Heart left ventricle (tissue), 16 donors: Measurements from ENCODE around the gene WBP2. TPM values are rescaled to one million over a fixed set of nuclear protein-coding genes. Genes with fewer than 3 reads are reported as not detected.
A peak's percentile ranks its signal among the peaks of the same experiment; 100 is the strongest.
"Not testable (repeated sequence)": the region's sequence is repeated elsewhere in the genome, so short reads cannot be mapped to it uniquely, and the experiment has no call there.

Experiments
- ATAC-seq, 4 donors: fragments of 200-7000 bp; cut with Tn5 transposase; one replicate each; pipeline ENCODE4 v1.9.1; 2020 to 2022; ENCODE audit warnings: moderate library complexity in 4 of 4, mild to moderate bottlenecking in 3 of 4, moderate number of reproducible peaks in 1 of 4
- DNase-seq, 5 donors: peaks; one replicate each; pipeline ENCODE4 v3.0.0-alpha.2; 2020
- H3K27ac ChIP-seq, 12 donors: fragments of 200-600 bp; sonication (generic) in 4 of 12; one replicate each; pipeline versions ENCODE4 v1.5.0 to v1.8.0; 2016 to 2022; ENCODE audit warnings: mild to moderate bottlenecking in 2 of 12
- H3K27me3 ChIP-seq, 9 donors: fragments of 200-600 bp; sonication (generic) in 2 of 9; one replicate each; pipeline versions ENCODE4 v1.5.1 to v1.8.0; 2016 to 2022; ENCODE audit warnings: mild to moderate bottlenecking in 3 of 9
- H3K36me3 ChIP-seq, 9 donors: fragments of 200-600 bp; sonication (generic) in 2 of 9; one replicate each; pipeline versions ENCODE4 v1.5.0 to v1.8.0; 2018 to 2022; ENCODE audit warnings: mild to moderate bottlenecking in 2 of 9
- H3K4me1 ChIP-seq, 12 donors: fragments of 200-600 bp; sonication (generic) in 4 of 12; one replicate each; pipeline versions ENCODE4 v1.5.0 to v1.8.0; 2016 to 2022; ENCODE audit warnings: mild to moderate bottlenecking in 3 of 12
- H3K4me3 ChIP-seq, 12 donors: fragments of 200-600 bp; sonication (generic) in 4 of 12; one replicate each; pipeline versions ENCODE4 v1.5.0 to v1.8.0; 2017 to 2022; ENCODE audit warnings: mild to moderate bottlenecking in 9 of 12, moderate library complexity in 4 of 12
- H3K9me3 ChIP-seq, 12 donors: fragments of 200-600 bp; sonication (generic) in 4 of 12; one replicate each; pipeline versions ENCODE4 v1.5.0 to v1.8.0; 2016 to 2022; ENCODE audit warnings: mild to moderate bottlenecking in 1 of 12
- POLR2A ChIP-seq, 2 donors: fragments of 450-650 bp; IDR thresholded peaks; one replicate each; pipeline ENCODE4 v1.6.1; 2017; ENCODE audit warnings: antibody characterized with exemption in 2 of 2, mild to moderate bottlenecking in 2 of 2, moderate library complexity in 2 of 2
- WGBS, 4 donors: extraction: QIAGEN DNeasy Blood & Tissue Kit in 2 of 4; methylation state at CpG; one replicate each; pipeline versions ENCODE4 v1.1.5 to v1.1.7; 2013 to 2018; 5-methylcytosine and 5-hydroxymethylcytosine counted together
- intact Hi-C, 10 donors: fragments of 100-400 bp; cut with DNase I; formaldehyde crosslinking; loops; one replicate each; pipeline versions ENCODE4 v1.11.1 to v1.14.2; 2022
- polyA plus RNA-seq, 2 donors: library from polyadenylated mRNA; stranded (reverse); fragments of 200-250 nt; gene quantifications; one replicate each; pipeline ENCODE4 v1.2.3, GENCODE V29; 2013
- total RNA-seq, 9 donors: library from RNA; depleted of rRNA in 2 of 9; stranded (reverse); fragments of >200 nt in 2 of 9; fragmentation: NEBNext Ultra II Directional in 3 of 9; extraction: Animal tissue kit (Norgen Biotek cat#: 25700) in 3 of 9; gene quantifications; one replicate each; pipeline versions ENCODE4 v1.1.0 to v1.2.4, GENCODE V29; 2016 to 2023
- TF ChIP-seq, protein P1 (sequence below), 12 donors: fragments of 200-600 bp; sonication (generic) in 4 of 12; IDR thresholded peaks; one replicate each; pipeline versions ENCODE4 v1.5.0 to v1.8.0; 2018 to 2022; ENCODE audit warnings: antibody characterized with exemption in 12 of 12, mild to moderate bottlenecking in 5 of 12
- donor health status: ischemic (EF 13 %, LVEDD 7.1; RV severe dilation, severe dysfunction).
- donor health status: healthy with polysubstance abuse.
- donor health status: DM: no; HTN: yes; CAD: no.
- donor health status: DM: no; HTN: no; CAD: no.
- donor health status: ischemic (EF 25% LVEDD 6.9; RV normal size, moderate dysfunction).
- donor health status: ischemic (EF 25% LVEDD 5.7; RV mildly dilated, moderate dysfunction).
- donor health status: healthy.
- donor health status: DM: yes; HTN: yes; CAD: no.
- donor health status: ischemic (EF 35%, LVEDD 5.7; RV mildly dilated, moderate dysfunction).
- donor health status: nonischemic (EF 11% LVEDD 7.7; RV severe dilation, severe dysfunction).
- donor health status: DM: yes; HTN: yes; CAD: no.
- donor health status: PGD.
- donor health status: ischemic (EF 29% LVEDD 5.4; RV normal size, mild dysfunction).
- donor health status: nonischemic (EF 23%, LVEDD 6.1; RV moderate dilation, normal function).

The WBP2 gene
- total and polyA plus RNA-seq, 11 donors = 128 to 311 (median 158) TPM

DNA sequence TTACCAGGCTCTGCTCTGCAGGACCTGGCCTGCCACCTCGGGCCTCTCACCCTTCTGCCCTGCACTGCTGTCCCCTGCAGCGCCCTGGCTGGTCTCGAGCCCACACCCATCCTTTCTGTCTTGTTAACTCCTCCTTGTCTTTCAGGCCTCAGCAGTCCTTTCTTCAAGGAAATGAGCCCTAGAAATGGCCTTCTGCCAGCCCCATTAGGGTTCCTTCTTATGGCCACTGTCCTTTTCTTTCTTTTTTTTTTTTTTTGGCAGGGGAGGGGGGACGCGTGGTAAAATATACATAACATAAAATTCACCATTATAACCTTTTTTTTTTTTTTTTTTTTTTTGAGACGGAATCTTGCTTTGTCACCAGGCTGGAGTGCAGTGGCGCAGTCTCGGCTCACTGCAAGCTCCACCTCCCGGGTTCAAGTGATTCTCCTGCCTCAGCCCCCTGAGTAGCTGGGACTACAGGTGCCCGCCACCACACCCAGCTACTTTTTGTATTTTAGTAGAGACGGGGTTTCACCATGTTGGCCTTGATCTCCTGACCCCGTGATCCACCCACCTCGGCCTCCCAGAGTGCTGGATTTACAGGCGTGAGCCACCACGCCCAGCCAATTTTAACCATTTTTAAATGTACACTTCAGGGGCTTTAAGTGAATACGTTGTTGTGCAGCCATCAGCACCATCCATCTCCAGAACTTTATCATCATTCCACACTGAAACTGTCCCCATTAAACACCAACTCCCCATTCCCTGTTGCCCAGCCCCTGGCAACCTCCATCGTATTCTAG, 10.5 kb upstream of the WBP2 start:
- peaks cover 0 to 42% (median 29%) of the 10 kb centered on the region in 12 donors for H3K4me1 ChIP-seq
- ATAC-seq, H3K27me3 ChIP-seq, DNase-seq, intact Hi-C loops, H3K36me3 ChIP-seq, H3K9me3 ChIP-seq, H3K4me3 ChIP-seq: not testable (repeated sequence)
- peak overlapping the region in 9 of 12 donors; percentile 37 to 76 (median 69) for H3K27ac ChIP-seq
- 80 to 84% (median 82%) methylated on average over 17 of the region's 17 CpGs for WGBS, 4 donors

GRCh38 chr17:75864887-75865286, 9.8 kb upstream of the WBP2 start:
- H3K4me1 ChIP-seq = peaks cover 0 to 38% (median 26%) of the 10 kb centered on the region in 12 donors
- ATAC-seq, H3K27me3 ChIP-seq, H3K9me3 ChIP-seq, intact Hi-C loops, H3K36me3 ChIP-seq, DNase-seq: not testable (repeated sequence)
- peak overlapping the region in 11 of 12 donors; percentile 35 to 76 (median 60) for H3K27ac ChIP-seq
- H3K4me3 ChIP-seq = peak overlapping the region in 1 of 12 donors; percentile 1
- 78 to 89% (median 85%) methylated on average over 4 of the region's 4 CpGs for WGBS, 4 donors

DNA sequence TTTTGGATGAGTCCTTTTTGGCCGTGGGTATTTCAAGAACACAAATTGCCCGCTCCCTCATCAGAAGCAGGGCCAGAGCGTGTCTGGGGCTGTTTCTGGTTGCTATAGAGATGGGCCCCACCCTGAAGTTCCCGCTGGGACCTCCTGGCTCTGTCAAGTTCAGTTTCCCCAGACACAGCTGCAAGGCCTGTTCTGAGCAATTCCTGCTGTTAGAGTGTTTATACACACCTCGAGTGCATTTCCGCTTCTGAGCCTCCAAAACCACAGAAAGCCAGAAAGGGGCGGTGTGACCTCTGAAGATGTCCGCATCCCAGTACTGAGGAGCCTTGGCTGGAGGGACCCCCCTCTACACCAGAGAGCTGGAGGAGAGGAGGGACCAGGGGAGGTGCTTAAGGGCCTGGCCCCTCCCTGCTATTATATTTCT, 9.3 kb upstream of the WBP2 start:
- no peaks in the 10 kb centered on the region for H3K27me3 ChIP-seq
- ATAC-seq (peak; percentile 74 to 97 (median 90)), DNase-seq (peak; percentile 70 to 88 (median 82))
- TF ChIP-seq, protein P1, sequence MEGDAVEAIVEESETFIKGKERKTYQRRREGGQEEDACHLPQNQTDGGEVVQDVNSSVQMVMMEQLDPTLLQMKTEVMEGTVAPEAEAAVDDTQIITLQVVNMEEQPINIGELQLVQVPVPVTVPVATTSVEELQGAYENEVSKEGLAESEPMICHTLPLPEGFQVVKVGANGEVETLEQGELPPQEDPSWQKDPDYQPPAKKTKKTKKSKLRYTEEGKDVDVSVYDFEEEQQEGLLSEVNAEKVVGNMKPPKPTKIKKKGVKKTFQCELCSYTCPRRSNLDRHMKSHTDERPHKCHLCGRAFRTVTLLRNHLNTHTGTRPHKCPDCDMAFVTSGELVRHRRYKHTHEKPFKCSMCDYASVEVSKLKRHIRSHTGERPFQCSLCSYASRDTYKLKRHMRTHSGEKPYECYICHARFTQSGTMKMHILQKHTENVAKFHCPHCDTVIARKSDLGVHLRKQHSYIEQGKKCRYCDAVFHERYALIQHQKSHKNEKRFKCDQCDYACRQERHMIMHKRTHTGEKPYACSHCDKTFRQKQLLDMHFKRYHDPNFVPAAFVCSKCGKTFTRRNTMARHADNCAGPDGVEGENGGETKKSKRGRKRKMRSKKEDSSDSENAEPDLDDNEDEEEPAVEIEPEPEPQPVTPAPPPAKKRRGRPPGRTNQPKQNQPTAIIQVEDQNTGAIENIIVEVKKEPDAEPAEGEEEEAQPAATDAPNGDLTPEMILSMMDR (IDR thresholded peaks at IDR 0.05) = peak in 3 of 12 donors; percentile 6 to 23 (median 11)
- TF ChIP-seq POLR2A (IDR thresholded peaks at IDR 0.05) = peak in 1 of 2 donors; percentile 18
- intact Hi-C loops = no loop called here
- peaks cover 0 to 34% (median 25%) of the 10 kb centered on the region in 12 donors for H3K4me1 ChIP-seq
- H3K9me3 ChIP-seq = no peaks in the 10 kb centered on the region
- H3K4me3 ChIP-seq = peak overlapping the region in 1 of 12 donors; percentile 1
- H3K27ac ChIP-seq = peak overlapping the region; percentile 19 to 76 (median 58)
- WGBS, 4 donors = 24 to 46% (median 34%) methylated on average over 8 of the region's 8 CpGs
- H3K36me3 ChIP-seq = no peaks in the 10 kb centered on the region

DNA sequence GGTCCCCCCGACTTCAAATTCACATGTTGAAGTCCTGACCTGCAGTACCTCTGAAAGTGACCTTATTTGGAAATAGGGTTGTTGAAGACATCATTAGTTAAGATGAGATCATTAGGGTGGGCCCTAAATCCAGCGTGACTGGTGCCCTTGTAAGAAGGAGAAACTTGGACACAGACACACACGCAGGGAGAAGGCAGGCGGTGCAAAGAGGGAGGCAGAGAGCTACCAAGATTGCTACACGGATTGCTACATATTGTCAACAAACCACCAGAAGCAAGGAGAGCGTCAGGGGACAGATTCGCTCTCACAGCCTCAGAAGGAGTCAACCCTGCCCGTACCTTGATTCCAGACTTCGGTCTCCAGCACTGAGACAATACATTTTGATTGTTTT, 6.8 kb upstream of the WBP2 start:
- peak overlapping the region in 1 of 12 donors; percentile 32 for H3K27ac ChIP-seq
- 80 to 86% (median 83%) methylated on average over 9 of the region's 9 CpGs for WGBS, 4 donors
- peak in 1 of 2 donors; percentile 16 for TF ChIP-seq POLR2A (IDR thresholded peaks at IDR 0.05)
- TF ChIP-seq, protein P1 (IDR thresholded peaks at IDR 0.05) = no peak
- intact Hi-C loops = no loop called here
- ATAC-seq (peak in 2 of 4 donors; percentile 17 to 40), DNase-seq (no peak)
- no peaks in the 10 kb centered on the region for H3K9me3 ChIP-seq
- peaks cover 0 to 46% (median 22%) of the 10 kb centered on the region in 12 donors for H3K4me1 ChIP-seq
- no peaks in the 10 kb centered on the region for H3K27me3 ChIP-seq
- no peaks in the 10 kb centered on the region for H3K36me3 ChIP-seq
- H3K4me3 ChIP-seq = no peak overlapping the region

GRCh38 chr17:75859358-75859757, 4.2 kb upstream of the WBP2 start:
- not testable (repeated sequence) for H3K27me3 ChIP-seq, ATAC-seq, H3K9me3 ChIP-seq, H3K36me3 ChIP-seq, DNase-seq
- WGBS, 4 donors = 90 to 92% (median 91%) methylated on average over 10 of the region's 10 CpGs
- Histone ChIP-seq H3K27ac (peak overlapping the region in 11 of 12 donors; percentile 35 to 91 (median 68)), H3K4me1 (peaks cover 0 to 50% (median 19%) of the 10 kb centered on the region in 12 donors), H3K4me3 (peak overlapping the region in 1 of 12 donors; percentile 4)
- intact Hi-C loops = loop anchor here in 4 of 10 donors (5.0 kb wide), 2 partner anchors 33 to 38 kb away; partner anchors contain the start of gene TRIM65 (in 3 of the 4)
